NCI-H748 treated with DMSO at 0.1 percent for 48 hours (cell line): ENCODE results near the gene LIMS3.
"Not testable (repeated sequence)": the region's sequence is repeated elsewhere in the genome, so short reads cannot be mapped to it uniquely, and the experiment has no call there.

ENCODE experiments used
- DNase-seq: peaks from one replicate; lab custom pipeline; 2025; lab: John Stamatoyannopoulos, UW

The LIMS3 gene

GRCh38 chr2:109898462-109899336 lies at the start of gene LIMS3:
LIMS3 (plus strand) TSS chr2:109898688; CDS start chr2:109898729, 41 bp downstream.
- DNase-seq: not testable (repeated sequence)

GRCh38 chr2:109871129-109871751 lies 27.2 kb upstream of the LIMS3 start:
- DNase-seq: not testable (repeated sequence)

- DNase-seq: not testable (repeated sequence)
These were observed 21.9 kb upstream of the LIMS3 start for GRCh38 chr2:109876625-109877024.

- not testable (repeated sequence) for DNase-seq
These were observed 16.4 kb upstream of the LIMS3 start for GRCh38 chr2:109882112-109882511.

GRCh38 chr2:109888414-109888813 lies 10.1 kb upstream of the LIMS3 start:
- DNase-seq: not testable (repeated sequence)

GRCh38 chr2:109889909-109890308 lies 8.6 kb upstream of the LIMS3 start:
- DNase-seq: not testable (repeated sequence)

- DNase-seq: not testable (repeated sequence)
These were observed 7.5 kb upstream of the LIMS3 start for GRCh38 chr2:109891024-109891423.

- DNase-seq: not testable (repeated sequence)
These were observed 4.8 kb upstream of the LIMS3 start for GRCh38 chr2:109893736-109894135.

- not testable (repeated sequence) for DNase-seq
These were observed 4.3 kb upstream of the LIMS3 start for GRCh38 chr2:109894141-109894540.

GRCh38 chr2:109895090-109895869 lies 3.2 kb upstream of the LIMS3 start:
- not testable (repeated sequence) for DNase-seq

- DNase-seq: not testable (repeated sequence)
These were observed 2.3 kb upstream of the LIMS3 start for GRCh38 chr2:109896212-109896611.

GRCh38 chr2:109897769-109898461 lies 573 bp upstream of the LIMS3 start:
- not testable (repeated sequence) for DNase-seq

- not testable (repeated sequence) for DNase-seq
These were observed 7.3 kb downstream of the LIMS3 start for GRCh38 chr2:109905796-109906195.

- not testable (repeated sequence) for DNase-seq
These were observed 10.1 kb downstream of the LIMS3 start for GRCh38 chr2:109908626-109909025.

- DNase-seq: not testable (repeated sequence)
These were observed 12.3 kb downstream of the LIMS3 start for GRCh38 chr2:109910789-109911188.

- DNase-seq: not testable (repeated sequence)
These were observed 15.4 kb downstream of the LIMS3 start for GRCh38 chr2:109913911-109914310.

GRCh38 chr2:109914552-109914951 lies 16.1 kb downstream of the LIMS3 start:
- not testable (repeated sequence) for DNase-seq

- DNase-seq: not testable (repeated sequence)
These were observed 17.3 kb downstream of the LIMS3 start for GRCh38 chr2:109915830-109916229.

GRCh38 chr2:109920162-109920561 lies 21.7 kb downstream of the LIMS3 start:
- DNase-seq: not testable (repeated sequence)

- DNase-seq: not testable (repeated sequence)
These were observed 23.3 kb downstream of the LIMS3 start for GRCh38 chr2:109921543-109922384.

- not testable (repeated sequence) for DNase-seq
These were observed 26.0 kb downstream of the LIMS3 start for GRCh38 chr2:109924481-109924880.
